K562 (cell line): ENCODE measurements around the gene UBR3.

ENCODE experiments used
- ATF6 ChIP-seq: sonication (generic); formaldehyde crosslinking; IDR thresholded peaks from 2 replicates; pipeline ENCODE4 v1.4.0; 2020; ENCODE audit warnings: mild to moderate bottlenecking, missing genetic modification reagents
- CTCF ChIP-seq, 3 experiments: IDR thresholded peaks in 2 of 3; conservative IDR thresholded peaks in 1 of 3; 2 replicates each; pipeline ENCODE4 v1.5.1; 2011 to 2012; ENCODE audit warnings: low read length in 3 of 3, mild to moderate bottlenecking in 3 of 3, control low read depth in 2 of 3, improper control_type of control experiment in 1 of 3, inconsistent platforms in 1 of 3, low read depth in 1 of 3, mixed read lengths in 1 of 3, moderate library complexity in 1 of 3; ENCODE audit not compliant: insufficient read depth in 2 of 3
- HCFC1 ChIP-seq: IDR thresholded peaks from 2 replicates; pipeline ENCODE4 v1.6.1; 2012; ENCODE audit warnings: low read depth, low read length, improper control_type of control experiment
- HDAC1 ChIP-seq, 2 experiments: fragments of 450-650 bp; IDR thresholded peaks; 2 replicates each; pipeline ENCODE4 v1.6.1; 2016 to 2017; ENCODE audit warnings: inconsistent platforms in 1 of 2, mild to moderate bottlenecking in 1 of 2, moderate library complexity in 1 of 2
- JUN ChIP-seq, 2 experiments: sonication (generic) in 1 of 2; formaldehyde crosslinking in 1 of 2; IDR thresholded peaks; 2 replicates each; pipeline versions ENCODE4 v1.6.1 to v1.8.0; 2012 to 2022; ENCODE audit warnings: borderline replicate concordance in 2 of 2, mild to moderate bottlenecking in 2 of 2, improper control_type of control experiment in 1 of 2, low read depth in 1 of 2, low read length in 1 of 2, missing genetic modification reagents in 1 of 2
- MAX ChIP-seq: sonication (generic); formaldehyde crosslinking; IDR thresholded peaks from 2 replicates; pipeline ENCODE4 v1.9.0; 2022; ENCODE audit warnings: mild to moderate bottlenecking, missing genetic modification reagents
- NFYB ChIP-seq: IDR thresholded peaks from 2 replicates; pipeline ENCODE4 v1.6.1; 2011; ENCODE audit warnings: mild to moderate bottlenecking, moderate library complexity; ENCODE audit not compliant: insufficient read length; ENCODE audit errors: extremely low read depth
- POLR2AphosphoS5 ChIP-seq: IDR thresholded peaks from 2 replicates; pipeline ENCODE4 v1.6.1; 2011; ENCODE audit warnings: mild to moderate bottlenecking, low read depth, low read length, moderate library complexity; ENCODE audit not compliant: control insufficient read depth, insufficient read depth
- PTBP1 ChIP-seq: fragments of 200-400 bp; formaldehyde crosslinking; IDR thresholded peaks from 2 replicates; pipeline ENCODE4 v1.6.1; 2017; ENCODE audit warnings: low read depth, low read length
- SREBF2 ChIP-seq: sonication (generic); formaldehyde crosslinking; IDR thresholded peaks from 2 replicates; pipeline ENCODE4 v1.4.0; 2020; ENCODE audit warnings: mild to moderate bottlenecking, missing genetic modification reagents
- TAF1 ChIP-seq: IDR thresholded peaks from 2 replicates; pipeline ENCODE4 v1.6.1; 2011; ENCODE audit warnings: mild to moderate bottlenecking, low read length, moderate library complexity; ENCODE audit not compliant: insufficient read depth, control insufficient read depth, severe bottlenecking; ENCODE audit errors: extremely low read depth
- TBP ChIP-seq: optimal IDR thresholded peaks from 2 replicates; pipeline ENCODE3; 2011; ENCODE audit warnings: low read depth, low read length, improper control_type of control experiment
- TCF15 ChIP-seq: fragments of 250-450 bp; sonication (Bioruptor Pico); IDR thresholded peaks from 2 replicates; pipeline ENCODE4 v1.8.0; 2022; ENCODE audit warnings: moderate library complexity, mild to moderate bottlenecking, inconsistent platforms
- ZNF699 ChIP-seq: fragments of 250-450 bp; sonication (Bioruptor Pico); IDR thresholded peaks from 2 replicates; pipeline ENCODE4 v1.8.0; 2021; ENCODE audit warnings: mild to moderate bottlenecking, moderate library complexity; ENCODE audit not compliant: insufficient replicate concordance

GRCh38 chr2:170086117-170086688, 258.9 kb downstream of the UBR3 start:
- TF ChIP-seq CTCF (IDR thresholded peaks at IDR 0.05 in 2 of 3, conservative IDR thresholded peaks at IDR 0.05 in 1 of 3; ENCODE audit: insufficient read depth in 2 of 3, low read depth in 1 of 3, low read length in 3 of 3), result no peak
- no peak for TF ChIP-seq MAX (CRISPR knock-in tag)
- TF ChIP-seq NFYB, result no peak
- no peak for TF ChIP-seq SREBF2 (CRISPR knock-in tag)
- TF ChIP-seq TBP, result no peak
- no peak for TF ChIP-seq JUN (IDR thresholded peaks at IDR 0.05; ENCODE audit: borderline replicate concordance, low read depth, low read length)
- no peak for TF ChIP-seq JUN (CRISPR knock-in tag; IDR thresholded peaks at IDR 0.05; ENCODE audit: borderline replicate concordance)
- no peak for TF ChIP-seq HCFC1
- no peak for TF ChIP-seq TAF1
- TF ChIP-seq HDAC1 (IDR thresholded peaks at IDR 0.05), result no peak
- TF ChIP-seq POLR2AphosphoS5, result 0 out of 2 replicates have a peak, but pooled peaks have one; percentile 18
- no peak for TF ChIP-seq TCF15 (CRISPR knock-in tag)
- TF ChIP-seq PTBP1, result no peak
- TF ChIP-seq ZNF699 (CRISPR knock-in tag), result no peak
- TF ChIP-seq ATF6, result no peak
